Measurements from ENCODE around the gene THRSP.

THRSP gene

GRCh38 chr11:78100676-78101472, 37.2 kb downstream of the THRSP start:
- no peak for DNase-seq

- DNase-seq: no peak
These were observed 45.7 kb downstream of the THRSP start for GRCh38 chr11:78109081-78110015.

- no peak for DNase-seq
These were observed 46.7 kb downstream of the THRSP start for GRCh38 chr11:78110351-78110750.

- no peak for DNase-seq
These were observed 47.2 kb downstream of the THRSP start for GRCh38 chr11:78110830-78111229.

GRCh38 chr11:78111298-78111697, 47.6 kb downstream of the THRSP start:
- no peak for DNase-seq

- no peak for DNase-seq
These were observed 49.1 kb downstream of the THRSP start for GRCh38 chr11:78112582-78113275.

Measured in suppressor macrophage treated with lipopolysaccharide for 4 hours (primary cell).